GM12878 (cell line): ENCODE results near the gene SQSTM1. TPM values are rescaled to one million over a fixed set of nuclear protein-coding genes. Genes with fewer than 3 reads are reported as not detected.

Source experiments
- ATAC-seq: fragments of 200-7000 bp; cut with Tn5 transposase; 3 replicates; pipeline ENCODE4 v1.9.1; 2020; ENCODE audit warnings: mild to moderate bottlenecking, moderate library complexity
- BruUV-seq: library from RNA; stranded (reverse); fragments of 400-500 nt; replicated peaks from 2 replicates; lab custom pipeline; 2021; lab: Mats Ljungman, UMichigan
- CTCF ChIA-PET: fragments of 300-600 bp; sonication (Branson Sonifier 250); formaldehyde crosslinking; extraction: SDS; loops from one replicate; lab custom pipeline; 2021; ENCODE audit warnings: inconsistent platforms; lab: Yijun Ruan, JAX
- POLR2A ChIA-PET: fragments of 350-600 bp; formaldehyde crosslinking; extraction: SDS; loops from one replicate; lab custom pipeline; 2021; ENCODE audit warnings: inconsistent platforms; lab: Charles Lee
- RAD21 ChIA-PET: fragments of 300-600 bp; sonication (Branson Sonifier 250); formaldehyde crosslinking; loops from one replicate; lab custom pipeline; 2023; ENCODE audit warnings: antibody characterized with exemption; ENCODE audit not compliant: unreplicated experiment; lab: Charles Lee
- SMC1A ChIA-PET: fragments of 300-600 bp; sonication (Branson Sonifier 250); formaldehyde crosslinking; loops from one replicate; lab custom pipeline; 2023; ENCODE audit not compliant: unreplicated experiment, uncharacterized antibody; lab: Charles Lee
- DNase-seq: peaks from one replicate; pipeline ENCODE4 v3.0.0-alpha.2; 2011; ENCODE audit warnings: low read depth, low spot score
- FAIRE-seq: peaks from 3 replicates; lab custom pipeline; 2011; peaks lifted over from hg19 to GRCh38; lab: Jason Lieb, UNC
- H2AFZ ChIP-seq: 2 replicates; pipeline ENCODE4 v1.6.0; 2011; ENCODE audit warnings: low read depth, low read length, control low read depth; ENCODE audit not compliant: control insufficient read depth
- H3K27ac ChIP-seq: 2 replicates; pipeline ENCODE4 v1.5.1; 2011; ENCODE audit warnings: control low read depth; ENCODE audit not compliant: control insufficient read depth, insufficient read depth
- H3K27me3 ChIP-seq, 2 experiments: replicated peaks in 1 of 2; 2 replicates each; pipeline versions ENCODE4 v1.6.0 to v1.6.1; 2011; ENCODE audit warnings: low read length in 1 of 2; ENCODE audit not compliant: control insufficient read depth in 2 of 2, insufficient read depth in 2 of 2
- H3K36me3 ChIP-seq, 2 experiments: 2 replicates each; pipeline ENCODE4 v1.5.1; 2011; ENCODE audit warnings: low read length in 1 of 2; ENCODE audit not compliant: control insufficient read depth in 2 of 2, insufficient read depth in 2 of 2
- H3K4me1 ChIP-seq: 2 replicates; pipeline ENCODE4 v1.6.1; 2011; ENCODE audit warnings: mild to moderate bottlenecking, low read length, moderate library complexity, mixed read lengths; ENCODE audit not compliant: control insufficient read depth, insufficient read depth
- H3K4me2 ChIP-seq: 2 replicates; pipeline ENCODE4 v1.6.0; 2011; ENCODE audit warnings: control low read depth; ENCODE audit not compliant: control insufficient read depth, insufficient read depth
- H3K4me3 ChIP-seq: fragments of 200-600 bp; sonication (generic); 2 replicates; pipeline ENCODE4 v1.5.1; 2016
- H3K79me2 ChIP-seq: 2 replicates; pipeline ENCODE4 v1.6.0; 2011; ENCODE audit warnings: low read length; ENCODE audit not compliant: control insufficient read depth, insufficient read depth
- H3K9ac ChIP-seq: 2 replicates; pipeline ENCODE4 v1.8.0; 2011; ENCODE audit warnings: low read length, control low read depth, mixed read lengths; ENCODE audit not compliant: control insufficient read depth, insufficient read depth
- H3K9me3 ChIP-seq: replicated peaks from 3 replicates; pipeline ENCODE4 v1.5.1; 2011; ENCODE audit warnings: mild to moderate bottlenecking, low read length; ENCODE audit not compliant: control insufficient read depth, insufficient read depth
- H4K20me1 ChIP-seq: 2 replicates; pipeline ENCODE4 v1.6.0; 2011; ENCODE audit not compliant: control insufficient read depth, insufficient read depth
- ESRRA ChIP-seq: IDR thresholded peaks from 2 replicates; pipeline ENCODE4 v1.6.1; 2012; ENCODE audit warnings: mild to moderate bottlenecking, low read length, improper control_type of control experiment
- GATAD2B ChIP-seq: fragments of 450-650 bp; conservative IDR thresholded peaks from 2 replicates; pipeline ENCODE4 v1.6.1; 2017; ENCODE audit warnings: low read depth, mild to moderate bottlenecking, moderate library complexity
- HDAC2 ChIP-seq: fragments of 200-600 bp; sonication (generic); IDR thresholded peaks from 2 replicates; pipeline ENCODE4 v1.6.1; 2017
- NRF1 ChIP-seq: conservative IDR thresholded peaks from 2 replicates; pipeline ENCODE4 v1.6.1; 2011; ENCODE audit warnings: mild to moderate bottlenecking, low read depth, low read length, improper control_type of control experiment
- SMARCA5 ChIP-seq: fragments of 450-650 bp; IDR thresholded peaks from 2 replicates; pipeline ENCODE4 v1.6.1; 2017; ENCODE audit warnings: mild to moderate bottlenecking
- ZNF24 ChIP-seq: fragments of 450-650 bp; IDR thresholded peaks from 2 replicates; pipeline ENCODE4 v1.6.1; 2017; ENCODE audit warnings: antibody characterized with exemption, mild to moderate bottlenecking
- ZSCAN29 ChIP-seq: fragments of 450-650 bp; IDR thresholded peaks from 2 replicates; pipeline ENCODE4 v1.6.1; 2017; ENCODE audit warnings: mild to moderate bottlenecking, moderate library complexity
- WGBS: methylation state at CpG from one replicate; pipeline ENCODE4 v1.1.6; 2016; ENCODE audit warnings: low lambda C conversion rate; ENCODE audit not compliant: insufficient replicate concordance, insufficient coverage; ENCODE audit errors: missing lambda C conversion rate; 5-methylcytosine and 5-hydroxymethylcytosine counted together
- in situ Hi-C: fragments of 300-500 bp; cut with MboI; formaldehyde crosslinking; loops from 9 replicates; pipeline ENCODE4 v1.14.3; 2018; ENCODE audit warnings: mixed read lengths
- intact Hi-C: fragments of 100-400 bp; cut with micrococcal nuclease; formaldehyde crosslinking; loops from one replicate; pipeline ENCODE4 v1.14.2; 2022; ENCODE audit not compliant: unreplicated experiment
- polyA plus RNA-seq, 11 experiments: library from polyadenylated mRNA; depleted of rRNA in 4 of 11; unstranded in 6 of 11; stranded (reverse) in 5 of 11; fragments of >200 nt; fragmentation: Nextera tagmentation in 4 of 11; fragmentation: Illumina TruSeq in 1 of 11; extraction: Ambion mirVana in 4 of 11; extraction: Trizol in 1 of 11; gene quantifications; 1 replicate in 1 of 11; 2 replicates in 10 of 11; pipeline versions ENCODE4 v1.2.1 to v1.2.3, GENCODE V29; 2011 to 2016; ENCODE audit warnings: inconsistent platforms in 2 of 11, missing spikeins in 2 of 11, low read depth in 1 of 11
- total RNA-seq, 4 experiments: library from RNA; depleted of rRNA in 3 of 4; stranded (reverse); fragments of >200 nt in 3 of 4; fragmentation: Illumina TruSeq in 1 of 4; extraction: Trizol in 1 of 4; gene quantifications; 2 replicates each; pipeline versions ENCODE4 v1.2.1 to v1.2.3, GENCODE V29; 2013 to 2021
- TF ChIP-seq, protein P1 (sequence below): fragments of 450-650 bp; formaldehyde crosslinking; IDR thresholded peaks from 2 replicates; pipeline ENCODE4 v1.5.0; 2022; ENCODE audit warnings: mild to moderate bottlenecking, missing genetic modification characterization
- TF ChIP-seq, protein P2 (sequence below): fragments of 450-650 bp; IDR thresholded peaks from 2 replicates; pipeline ENCODE4 v1.6.1; 2016; ENCODE audit warnings: mild to moderate bottlenecking

SQSTM1 gene
- total and polyA plus RNA-seq, 10 of the 15 experiments (the other 5 are each of a cell fraction or from before 2014, with no cell fraction given) = 6.3 to 138 (median 62.1) TPM

DNA sequence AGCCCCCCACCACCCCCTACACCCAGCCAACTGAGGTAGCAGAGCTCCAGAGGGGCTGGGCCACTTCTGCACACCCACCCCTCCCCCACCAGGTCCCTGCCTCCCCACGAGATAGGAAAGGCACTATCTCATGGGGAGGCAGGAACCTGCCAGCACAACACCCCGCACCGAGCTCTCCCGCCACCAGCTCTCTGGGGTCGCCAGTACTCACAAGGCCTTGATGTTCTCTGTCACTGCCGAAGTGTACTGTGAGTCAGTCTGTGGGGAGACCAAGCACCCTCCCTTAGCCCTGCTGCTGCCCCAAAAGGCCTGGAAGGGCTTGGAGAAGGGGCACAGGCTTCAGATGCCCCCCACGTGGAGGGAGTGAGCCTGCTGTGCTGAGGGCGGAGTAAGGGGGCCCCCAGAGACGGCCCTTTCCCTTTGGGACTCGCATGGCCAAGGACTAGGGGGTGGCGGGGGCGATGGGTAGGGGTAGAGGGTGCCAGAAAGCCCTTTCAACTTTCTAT, 20.0 kb upstream of the SQSTM1 start:
- in situ Hi-C loops = loop anchor here (5.0 to 25.0 kb wide), 2 partner anchors 112 to 1012 kb away; partner anchors contain the start of gene MGAT1
- DNase-seq (no peak), FAIRE-seq (no peak), ATAC-seq (no peak)
- Histone ChIP-seq H3K27ac (no peak overlapping the region), H3K4me1 (peaks cover 16% of the 10 kb centered on the region), H3K27me3 (no peaks in the 10 kb centered on the region), H3K9me3 (no peaks in the 10 kb centered on the region), H3K4me2 (no peak overlapping the region), H4K20me1 (no peaks in the 10 kb centered on the region), H3K4me3 (no peak overlapping the region), H2AFZ (no peak overlapping the region), H3K79me2 (peaks cover 22% of the 10 kb centered on the region), H3K36me3 (peaks cover 0 to 13% of the 10 kb centered on the region in 2 experiments; a peak in 2 of 4 replicates), H3K9ac (no peak overlapping the region)
- ChIA-PET SMC1A (no interaction called here), RAD21 (no interaction called here), POLR2A (no interaction called here), CTCF (interaction anchor here (1.0 to 3.2 kb wide), 5 partner anchors 20 to 108 kb away, joined by 3 to 19 read pairs (median 9); partner anchors contain the start of genes MRNIP and SQSTM1)
- TF ChIP-seq GATAD2B = no peak
- TF ChIP-seq ZSCAN29 = no peak
- TF ChIP-seq, protein P1, sequence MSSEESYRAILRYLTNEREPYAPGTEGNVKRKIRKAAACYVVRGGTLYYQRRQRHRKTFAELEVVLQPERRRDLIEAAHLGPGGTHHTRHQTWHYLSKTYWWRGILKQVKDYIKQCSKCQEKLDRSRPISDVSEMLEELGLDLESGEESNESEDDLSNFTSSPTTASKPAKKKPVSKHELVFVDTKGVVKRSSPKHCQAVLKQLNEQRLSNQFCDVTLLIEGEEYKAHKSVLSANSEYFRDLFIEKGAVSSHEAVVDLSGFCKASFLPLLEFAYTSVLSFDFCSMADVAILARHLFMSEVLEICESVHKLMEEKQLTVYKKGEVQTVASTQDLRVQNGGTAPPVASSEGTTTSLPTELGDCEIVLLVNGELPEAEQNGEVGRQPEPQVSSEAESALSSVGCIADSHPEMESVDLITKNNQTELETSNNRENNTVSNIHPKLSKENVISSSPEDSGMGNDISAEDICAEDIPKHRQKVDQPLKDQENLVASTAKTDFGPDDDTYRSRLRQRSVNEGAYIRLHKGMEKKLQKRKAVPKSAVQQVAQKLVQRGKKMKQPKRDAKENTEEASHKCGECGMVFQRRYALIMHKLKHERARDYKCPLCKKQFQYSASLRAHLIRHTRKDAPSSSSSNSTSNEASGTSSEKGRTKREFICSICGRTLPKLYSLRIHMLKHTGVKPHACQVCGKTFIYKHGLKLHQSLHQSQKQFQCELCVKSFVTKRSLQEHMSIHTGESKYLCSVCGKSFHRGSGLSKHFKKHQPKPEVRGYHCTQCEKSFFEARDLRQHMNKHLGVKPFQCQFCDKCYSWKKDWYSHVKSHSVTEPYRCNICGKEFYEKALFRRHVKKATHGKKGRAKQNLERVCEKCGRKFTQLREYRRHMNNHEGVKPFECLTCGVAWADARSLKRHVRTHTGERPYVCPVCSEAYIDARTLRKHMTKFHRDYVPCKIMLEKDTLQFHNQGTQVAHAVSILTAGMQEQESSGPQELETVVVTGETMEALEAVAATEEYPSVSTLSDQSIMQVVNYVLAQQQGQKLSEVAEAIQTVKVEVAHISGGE = no peak
- no peak for TF ChIP-seq ZNF24
- no peak for TF ChIP-seq ESRRA
- no peak for TF ChIP-seq HDAC2
- no peak for TF ChIP-seq NRF1
- TF ChIP-seq, protein P2, sequence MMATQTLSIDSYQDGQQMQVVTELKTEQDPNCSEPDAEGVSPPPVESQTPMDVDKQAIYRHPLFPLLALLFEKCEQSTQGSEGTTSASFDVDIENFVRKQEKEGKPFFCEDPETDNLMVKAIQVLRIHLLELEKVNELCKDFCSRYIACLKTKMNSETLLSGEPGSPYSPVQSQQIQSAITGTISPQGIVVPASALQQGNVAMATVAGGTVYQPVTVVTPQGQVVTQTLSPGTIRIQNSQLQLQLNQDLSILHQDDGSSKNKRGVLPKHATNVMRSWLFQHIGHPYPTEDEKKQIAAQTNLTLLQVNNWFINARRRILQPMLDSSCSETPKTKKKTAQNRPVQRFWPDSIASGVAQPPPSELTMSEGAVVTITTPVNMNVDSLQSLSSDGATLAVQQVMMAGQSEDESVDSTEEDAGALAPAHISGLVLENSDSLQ = no peak
- no peak for TF ChIP-seq SMARCA5
- BruUV-seq = no TSS peak
- WGBS = 78% methylated on average over 10 of the region's 12 CpGs
- intact Hi-C loops = loop anchor here (2.0 kb wide), 1 partner anchor 290 kb away; no protein-coding TSS in a partner anchor
